GM12878 (cell line): ENCODE results near the gene FBXW7. TPM values are rescaled to one million over a fixed set of nuclear protein-coding genes. Genes with fewer than 3 reads are reported as not detected.
A peak's percentile ranks its signal among the peaks of the same experiment; 100 is the strongest.

Source experiments
- BHLHE40 ChIP-seq, 2 experiments: fragments of 450-650 bp in 1 of 2; IDR thresholded peaks; 2 replicates each; pipeline ENCODE4 v1.6.1; 2011 to 2017; ENCODE audit warnings: low read depth in 2 of 2, borderline replicate concordance in 1 of 2, improper control_type of control experiment in 1 of 2, low read length in 1 of 2, mild to moderate bottlenecking in 1 of 2
- EED ChIP-seq: sonication (generic); IDR thresholded peaks from 2 replicates; pipeline ENCODE4 v1.6.1; 2016; ENCODE audit warnings: antibody characterized with exemption, low read depth
- EP300 ChIP-seq, 2 experiments: fragments of 150-350 bp in 1 of 2; IDR thresholded peaks; 2 replicates each; pipeline ENCODE4 v1.6.1; 2011 to 2012; ENCODE audit warnings: low read depth in 2 of 2, low read length in 2 of 2, borderline replicate concordance in 1 of 2, improper control_type of control experiment in 1 of 2, inconsistent platforms in 1 of 2; ENCODE audit not compliant: control insufficient read depth in 1 of 2
- GATAD2B ChIP-seq: fragments of 450-650 bp; conservative IDR thresholded peaks from 2 replicates; pipeline ENCODE4 v1.6.1; 2017; ENCODE audit warnings: low read depth, mild to moderate bottlenecking, moderate library complexity
- HDGF ChIP-seq: fragments of 450-650 bp; IDR thresholded peaks from 2 replicates; pipeline ENCODE4 v1.6.1; 2016; ENCODE audit warnings: antibody characterized with exemption
- IKZF1 ChIP-seq: fragments of 450-650 bp; conservative IDR thresholded peaks from 2 replicates; pipeline ENCODE4 v1.6.1; 2017; ENCODE audit warnings: antibody characterized with exemption, mild to moderate bottlenecking
- MTA2 ChIP-seq: fragments of 450-650 bp; IDR thresholded peaks from 2 replicates; pipeline ENCODE4 v1.6.1; 2016; ENCODE audit warnings: low read depth, mild to moderate bottlenecking, moderate library complexity
- NFIC ChIP-seq: IDR thresholded peaks from 2 replicates; pipeline ENCODE4 v1.6.1; 2012; ENCODE audit warnings: low read depth, mild to moderate bottlenecking, inconsistent platforms, low read length, moderate library complexity
- NFXL1 ChIP-seq: fragments of 450-650 bp; IDR thresholded peaks from 2 replicates; pipeline ENCODE4 v1.6.1; 2017; ENCODE audit warnings: antibody characterized with exemption, mild to moderate bottlenecking, borderline replicate concordance
- NKRF ChIP-seq: fragments of 450-650 bp; conservative IDR thresholded peaks from 2 replicates; pipeline ENCODE4 v1.6.1; 2017; ENCODE audit warnings: mild to moderate bottlenecking, moderate library complexity
- RBBP5 ChIP-seq: fragments of 200-600 bp; sonication (generic); conservative IDR thresholded peaks from 2 replicates; pipeline ENCODE4 v1.6.1; 2016
- RELA ChIP-seq: fragments of 450-650 bp; IDR thresholded peaks from 2 replicates; pipeline ENCODE4 v1.8.0; 2014; ENCODE audit warnings: borderline replicate concordance; ENCODE audit not compliant: partially characterized antibody
- SMAD1 ChIP-seq: fragments of 450-650 bp; IDR thresholded peaks from 2 replicates; pipeline ENCODE4 v1.6.1; 2018; ENCODE audit warnings: mild to moderate bottlenecking, low read depth; ENCODE audit not compliant: partially characterized antibody
- SMAD5 ChIP-seq: IDR thresholded peaks from 2 replicates; pipeline ENCODE4 v1.6.1; 2016; ENCODE audit warnings: antibody characterized with exemption, low read depth
- SRF ChIP-seq, 2 experiments: IDR thresholded peaks; 2 replicates each; pipeline ENCODE4 v1.6.1; 2011; ENCODE audit warnings: low read depth in 2 of 2, low read length in 2 of 2, mild to moderate bottlenecking in 1 of 2, moderate library complexity in 1 of 2
- TARDBP ChIP-seq: IDR thresholded peaks from 2 replicates; pipeline ENCODE4 v1.6.1; 2016; ENCODE audit warnings: borderline replicate concordance
- TBL1XR1 ChIP-seq: IDR thresholded peaks from 2 replicates; pipeline ENCODE4 v1.6.1; 2012; ENCODE audit warnings: low read depth, low read length, improper control_type of control experiment
- ZNF217 ChIP-seq: fragments of 450-650 bp; IDR thresholded peaks from 2 replicates; pipeline ENCODE4 v1.6.1; 2017; ENCODE audit warnings: antibody characterized with exemption, mild to moderate bottlenecking
- ZNF24 ChIP-seq: fragments of 450-650 bp; IDR thresholded peaks from 2 replicates; pipeline ENCODE4 v1.6.1; 2017; ENCODE audit warnings: antibody characterized with exemption, mild to moderate bottlenecking
- polyA plus RNA-seq, 11 experiments: library from polyadenylated mRNA; depleted of rRNA in 4 of 11; unstranded in 6 of 11; stranded (reverse) in 5 of 11; fragments of >200 nt; fragmentation: Nextera tagmentation in 4 of 11; fragmentation: Illumina TruSeq in 1 of 11; extraction: Ambion mirVana in 4 of 11; extraction: Trizol in 1 of 11; gene quantifications; 1 replicate in 1 of 11; 2 replicates in 10 of 11; pipeline versions ENCODE4 v1.2.1 to v1.2.3, GENCODE V29; 2011 to 2016; ENCODE audit warnings: inconsistent platforms in 2 of 11, missing spikeins in 2 of 11, low read depth in 1 of 11
- total RNA-seq, 4 experiments: library from RNA; depleted of rRNA in 3 of 4; stranded (reverse); fragments of >200 nt in 3 of 4; fragmentation: Illumina TruSeq in 1 of 4; extraction: Trizol in 1 of 4; gene quantifications; 2 replicates each; pipeline versions ENCODE4 v1.2.1 to v1.2.3, GENCODE V29; 2013 to 2021
- TF ChIP-seq, protein P1 (sequence below): fragments of 450-650 bp; IDR thresholded peaks from 2 replicates; pipeline ENCODE4 v1.6.1; 2017; ENCODE audit warnings: mild to moderate bottlenecking, moderate library complexity
- TF ChIP-seq, protein P2 (sequence below): fragments of 450-650 bp; IDR thresholded peaks from 2 replicates; pipeline ENCODE4 v1.6.1; 2017; ENCODE audit warnings: mild to moderate bottlenecking, moderate library complexity

FBXW7 gene
- total and polyA plus RNA-seq, 10 of the 15 experiments (the other 5 are each of a cell fraction or from before 2014, with no cell fraction given) = 35.8 to 118 (median 47.2) TPM

- TF ChIP-seq, protein P1, sequence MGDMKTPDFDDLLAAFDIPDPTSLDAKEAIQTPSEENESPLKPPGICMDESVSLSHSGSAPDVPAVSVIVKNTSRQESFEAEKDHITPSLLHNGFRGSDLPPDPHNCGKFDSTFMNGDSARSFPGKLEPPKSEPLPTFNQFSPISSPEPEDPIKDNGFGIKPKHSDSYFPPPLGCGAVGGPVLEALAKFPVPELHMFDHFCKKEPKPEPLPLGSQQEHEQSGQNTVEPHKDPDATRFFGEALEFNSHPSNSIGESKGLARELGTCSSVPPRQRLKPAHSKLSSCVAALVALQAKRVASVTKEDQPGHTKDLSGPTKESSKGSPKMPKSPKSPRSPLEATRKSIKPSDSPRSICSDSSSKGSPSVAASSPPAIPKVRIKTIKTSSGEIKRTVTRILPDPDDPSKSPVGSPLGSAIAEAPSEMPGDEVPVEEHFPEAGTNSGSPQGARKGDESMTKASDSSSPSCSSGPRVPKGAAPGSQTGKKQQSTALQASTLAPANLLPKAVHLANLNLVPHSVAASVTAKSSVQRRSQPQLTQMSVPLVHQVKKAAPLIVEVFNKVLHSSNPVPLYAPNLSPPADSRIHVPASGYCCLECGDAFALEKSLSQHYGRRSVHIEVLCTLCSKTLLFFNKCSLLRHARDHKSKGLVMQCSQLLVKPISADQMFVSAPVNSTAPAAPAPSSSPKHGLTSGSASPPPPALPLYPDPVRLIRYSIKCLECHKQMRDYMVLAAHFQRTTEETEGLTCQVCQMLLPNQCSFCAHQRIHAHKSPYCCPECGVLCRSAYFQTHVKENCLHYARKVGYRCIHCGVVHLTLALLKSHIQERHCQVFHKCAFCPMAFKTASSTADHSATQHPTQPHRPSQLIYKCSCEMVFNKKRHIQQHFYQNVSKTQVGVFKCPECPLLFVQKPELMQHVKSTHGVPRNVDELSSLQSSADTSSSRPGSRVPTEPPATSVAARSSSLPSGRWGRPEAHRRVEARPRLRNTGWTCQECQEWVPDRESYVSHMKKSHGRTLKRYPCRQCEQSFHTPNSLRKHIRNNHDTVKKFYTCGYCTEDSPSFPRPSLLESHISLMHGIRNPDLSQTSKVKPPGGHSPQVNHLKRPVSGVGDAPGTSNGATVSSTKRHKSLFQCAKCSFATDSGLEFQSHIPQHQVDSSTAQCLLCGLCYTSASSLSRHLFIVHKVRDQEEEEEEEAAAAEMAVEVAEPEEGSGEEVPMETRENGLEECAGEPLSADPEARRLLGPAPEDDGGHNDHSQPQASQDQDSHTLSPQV = no peak
- TF ChIP-seq SRF (IDR thresholded peaks at IDR 0.05; ENCODE audit: low read depth in 2 of 2, low read length in 2 of 2) = no peak
- peak; percentile 30; the same call in 1 of the 2 replicates for TF ChIP-seq TARDBP
- TF ChIP-seq GATAD2B = peak; percentile 76
- TF ChIP-seq RELA = no peak
- peak; percentile 58; the same call in 1 of the 2 replicates for TF ChIP-seq MTA2
- TF ChIP-seq BHLHE40 (IDR thresholded peaks at IDR 0.05; ENCODE audit: borderline replicate concordance in 1 of 2, low read depth in 2 of 2, low read length in 1 of 2) = peak; percentile 70 to 75
- peak; percentile 99 for TF ChIP-seq ZNF24
- no peak for TF ChIP-seq NFXL1
- peak; percentile 35; the same call in 1 of the 2 replicates for TF ChIP-seq IKZF1
- peak in 1 of 2 experiments; percentile 8; a peak in 1 of 4 replicates for TF ChIP-seq EP300 (IDR thresholded peaks at IDR 0.05; ENCODE audit: borderline replicate concordance in 1 of 2, control insufficient read depth in 1 of 2, low read depth in 2 of 2, low read length in 2 of 2)
- no peak for TF ChIP-seq HDGF
- no peak for TF ChIP-seq TBL1XR1
- TF ChIP-seq, protein P2, sequence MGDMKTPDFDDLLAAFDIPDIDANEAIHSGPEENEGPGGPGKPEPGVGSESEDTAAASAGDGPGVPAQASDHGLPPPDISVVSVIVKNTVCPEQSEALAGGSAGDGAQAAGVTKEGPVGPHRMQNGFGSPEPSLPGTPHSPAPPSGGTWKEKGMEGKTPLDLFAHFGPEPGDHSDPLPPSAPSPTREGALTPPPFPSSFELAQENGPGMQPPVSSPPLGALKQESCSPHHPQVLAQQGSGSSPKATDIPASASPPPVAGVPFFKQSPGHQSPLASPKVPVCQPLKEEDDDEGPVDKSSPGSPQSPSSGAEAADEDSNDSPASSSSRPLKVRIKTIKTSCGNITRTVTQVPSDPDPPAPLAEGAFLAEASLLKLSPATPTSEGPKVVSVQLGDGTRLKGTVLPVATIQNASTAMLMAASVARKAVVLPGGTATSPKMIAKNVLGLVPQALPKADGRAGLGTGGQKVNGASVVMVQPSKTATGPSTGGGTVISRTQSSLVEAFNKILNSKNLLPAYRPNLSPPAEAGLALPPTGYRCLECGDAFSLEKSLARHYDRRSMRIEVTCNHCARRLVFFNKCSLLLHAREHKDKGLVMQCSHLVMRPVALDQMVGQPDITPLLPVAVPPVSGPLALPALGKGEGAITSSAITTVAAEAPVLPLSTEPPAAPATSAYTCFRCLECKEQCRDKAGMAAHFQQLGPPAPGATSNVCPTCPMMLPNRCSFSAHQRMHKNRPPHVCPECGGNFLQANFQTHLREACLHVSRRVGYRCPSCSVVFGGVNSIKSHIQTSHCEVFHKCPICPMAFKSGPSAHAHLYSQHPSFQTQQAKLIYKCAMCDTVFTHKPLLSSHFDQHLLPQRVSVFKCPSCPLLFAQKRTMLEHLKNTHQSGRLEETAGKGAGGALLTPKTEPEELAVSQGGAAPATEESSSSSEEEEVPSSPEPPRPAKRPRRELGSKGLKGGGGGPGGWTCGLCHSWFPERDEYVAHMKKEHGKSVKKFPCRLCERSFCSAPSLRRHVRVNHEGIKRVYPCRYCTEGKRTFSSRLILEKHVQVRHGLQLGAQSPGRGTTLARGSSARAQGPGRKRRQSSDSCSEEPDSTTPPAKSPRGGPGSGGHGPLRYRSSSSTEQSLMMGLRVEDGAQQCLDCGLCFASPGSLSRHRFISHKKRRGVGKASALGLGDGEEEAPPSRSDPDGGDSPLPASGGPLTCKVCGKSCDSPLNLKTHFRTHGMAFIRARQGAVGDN = peak; percentile 34; the same call in 1 of the 2 replicates
- TF ChIP-seq SMAD5 = peak; percentile 33; the same call in 1 of the 2 replicates
- no peak for TF ChIP-seq RBBP5
- TF ChIP-seq NKRF = peak; percentile 82
- no peak for TF ChIP-seq NFIC
- TF ChIP-seq EED = peak; percentile 17; the same call in 1 of the 2 replicates
- 0 out of 2 replicates have a peak, but pooled peaks have one; percentile 23 for TF ChIP-seq ZNF217
- peak; percentile 22 for TF ChIP-seq SMAD1
Observed at GRCh38 chr4:152536545-152537182, 772 bp upstream of the FBXW7 start (continued).
